SU-DHL-6 (cell line): ENCODE data around the gene PROCR.

Experiments
- H2AFZ ChIP-seq: fragments of 200-600 bp; sonication (generic); 2 replicates; pipeline ENCODE4 v1.6.1; 2014; ENCODE audit warnings: low read depth, mild to moderate bottlenecking, moderate library complexity, mixed read lengths, antibody characterized with exemption, low read length; ENCODE audit not compliant: severe bottlenecking
- H3F3A ChIP-seq: fragments of 200-600 bp; shearing (Covaris generic); 2 replicates; pipeline ENCODE4 v1.6.0; 2016; ENCODE audit warnings: antibody characterized with exemption, mild to moderate bottlenecking; ENCODE audit not compliant: insufficient read depth
- H3K27ac ChIP-seq: fragments of 200-600 bp; sonication (generic); 2 replicates; pipeline ENCODE4 v1.5.1; 2016; ENCODE audit warnings: low read depth, mild to moderate bottlenecking, low read length, moderate library complexity, mixed read lengths
- H3K27me3 ChIP-seq: fragments of 200-600 bp; sonication (generic), shearing (Covaris generic); 2 replicates; pipeline ENCODE4 v1.6.0; 2014; ENCODE audit warnings: mild to moderate bottlenecking, low read length
- H3K36me3 ChIP-seq: fragments of 200-600 bp; sonication (generic); 2 replicates; pipeline ENCODE4 v1.6.1; 2014; ENCODE audit warnings: mild to moderate bottlenecking, low read length, mixed read lengths
- H3K4me2 ChIP-seq: fragments of 300-600, 200-600 bp; shearing (Covaris generic), sonication (generic); 2 replicates; pipeline ENCODE4 v1.6.0; 2014; ENCODE audit warnings: low read length, low read depth, mild to moderate bottlenecking; ENCODE audit not compliant: poor library complexity, severe bottlenecking
- H3K4me3 ChIP-seq: fragments of 200-600 bp; sonication (generic); 2 replicates; pipeline ENCODE4 v1.5.1; 2014; ENCODE audit warnings: antibody characterized with exemption, low read length, mild to moderate bottlenecking, mixed read lengths; ENCODE audit not compliant: insufficient read depth, poor library complexity, severe bottlenecking
- H3K79me2 ChIP-seq: fragments of 200-600 bp; sonication (generic); 2 replicates; pipeline ENCODE4 v1.6.1; 2014; ENCODE audit warnings: mild to moderate bottlenecking, low read length, moderate library complexity; ENCODE audit not compliant: insufficient read depth
- H3K9ac ChIP-seq: fragments of 200-600 bp; sonication (generic); 2 replicates; pipeline ENCODE4 v1.7.0; 2014; ENCODE audit warnings: mild to moderate bottlenecking, low read length
- H3K9me2 ChIP-seq: fragments of 200-600 bp; sonication (generic); replicated peaks from 2 replicates; pipeline ENCODE4 v1.6.1; 2014; ENCODE audit warnings: low read length; ENCODE audit not compliant: insufficient read depth
- H3K9me3 ChIP-seq: fragments of 200-600 bp; sonication (generic); 2 replicates; pipeline ENCODE4 v1.6.1; 2014; ENCODE audit warnings: low read length, mixed read lengths; ENCODE audit not compliant: insufficient read depth
- H4K20me1 ChIP-seq: fragments of 200-600 bp; sonication (generic); 2 replicates; pipeline ENCODE4 v1.6.1; 2014; ENCODE audit warnings: low read depth, mild to moderate bottlenecking, antibody characterized with exemption, low read length, moderate library complexity, mixed read lengths
- EZH2phosphoT487 ChIP-seq: fragments of 200-600 bp; sonication (generic), shearing (Covaris generic); conservative IDR thresholded peaks from 2 replicates; pipeline ENCODE4 v1.6.1; 2018; ENCODE audit warnings: mild to moderate bottlenecking, antibody characterized with exemption, low read length, moderate library complexity, mixed read lengths
- TF ChIP-seq, protein P1 (sequence below): fragments of 200-600 bp; sonication (generic); IDR thresholded peaks from one replicate; pipeline ENCODE4 v1.5.1; 2017; ENCODE audit warnings: antibody characterized with exemption, mild to moderate bottlenecking, low read length, moderate library complexity; ENCODE audit not compliant: insufficient read depth, poor library complexity, severe bottlenecking

PROCR gene

DNA sequence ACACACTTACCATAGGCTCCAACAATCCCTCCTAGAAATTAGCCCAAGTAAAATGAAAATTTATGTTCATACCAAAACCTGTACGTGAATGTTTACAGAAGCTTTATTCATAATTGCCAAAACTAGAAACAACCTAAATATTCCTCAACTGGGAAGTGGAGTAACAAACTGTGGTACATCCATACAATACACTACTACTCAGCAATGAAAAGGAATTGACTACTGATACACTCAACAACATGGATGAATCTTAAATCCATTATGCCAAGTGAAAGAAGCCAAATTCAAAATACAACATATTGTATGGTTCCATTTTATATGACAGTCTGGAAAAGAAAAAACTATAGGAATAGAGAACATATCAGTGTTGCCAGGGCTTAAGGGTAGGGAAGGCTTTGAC, 34.9 kb downstream of the PROCR start:
- H3K36me3 ChIP-seq: no peaks in the 10 kb centered on the region
- H3K27me3 ChIP-seq: no peaks in the 10 kb centered on the region
- no peaks in the 10 kb centered on the region for H3K9me2 ChIP-seq
- H3K27ac ChIP-seq: no peak overlapping the region
- H3K4me2 ChIP-seq: no peak overlapping the region
- H2AFZ ChIP-seq: no peak overlapping the region
- no peak overlapping the region for H3K9ac ChIP-seq
- H3F3A ChIP-seq: no peaks in the 10 kb centered on the region
- no peaks in the 10 kb centered on the region for H4K20me1 ChIP-seq
- no peak overlapping the region for H3K4me3 ChIP-seq
- no peaks in the 10 kb centered on the region for H3K9me3 ChIP-seq
- no peak for TF ChIP-seq EZH2phosphoT487
- TF ChIP-seq, protein P1, sequence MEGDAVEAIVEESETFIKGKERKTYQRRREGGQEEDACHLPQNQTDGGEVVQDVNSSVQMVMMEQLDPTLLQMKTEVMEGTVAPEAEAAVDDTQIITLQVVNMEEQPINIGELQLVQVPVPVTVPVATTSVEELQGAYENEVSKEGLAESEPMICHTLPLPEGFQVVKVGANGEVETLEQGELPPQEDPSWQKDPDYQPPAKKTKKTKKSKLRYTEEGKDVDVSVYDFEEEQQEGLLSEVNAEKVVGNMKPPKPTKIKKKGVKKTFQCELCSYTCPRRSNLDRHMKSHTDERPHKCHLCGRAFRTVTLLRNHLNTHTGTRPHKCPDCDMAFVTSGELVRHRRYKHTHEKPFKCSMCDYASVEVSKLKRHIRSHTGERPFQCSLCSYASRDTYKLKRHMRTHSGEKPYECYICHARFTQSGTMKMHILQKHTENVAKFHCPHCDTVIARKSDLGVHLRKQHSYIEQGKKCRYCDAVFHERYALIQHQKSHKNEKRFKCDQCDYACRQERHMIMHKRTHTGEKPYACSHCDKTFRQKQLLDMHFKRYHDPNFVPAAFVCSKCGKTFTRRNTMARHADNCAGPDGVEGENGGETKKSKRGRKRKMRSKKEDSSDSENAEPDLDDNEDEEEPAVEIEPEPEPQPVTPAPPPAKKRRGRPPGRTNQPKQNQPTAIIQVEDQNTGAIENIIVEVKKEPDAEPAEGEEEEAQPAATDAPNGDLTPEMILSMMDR: no peak
- H3K79me2 ChIP-seq: no peaks in the 10 kb centered on the region

DNA sequence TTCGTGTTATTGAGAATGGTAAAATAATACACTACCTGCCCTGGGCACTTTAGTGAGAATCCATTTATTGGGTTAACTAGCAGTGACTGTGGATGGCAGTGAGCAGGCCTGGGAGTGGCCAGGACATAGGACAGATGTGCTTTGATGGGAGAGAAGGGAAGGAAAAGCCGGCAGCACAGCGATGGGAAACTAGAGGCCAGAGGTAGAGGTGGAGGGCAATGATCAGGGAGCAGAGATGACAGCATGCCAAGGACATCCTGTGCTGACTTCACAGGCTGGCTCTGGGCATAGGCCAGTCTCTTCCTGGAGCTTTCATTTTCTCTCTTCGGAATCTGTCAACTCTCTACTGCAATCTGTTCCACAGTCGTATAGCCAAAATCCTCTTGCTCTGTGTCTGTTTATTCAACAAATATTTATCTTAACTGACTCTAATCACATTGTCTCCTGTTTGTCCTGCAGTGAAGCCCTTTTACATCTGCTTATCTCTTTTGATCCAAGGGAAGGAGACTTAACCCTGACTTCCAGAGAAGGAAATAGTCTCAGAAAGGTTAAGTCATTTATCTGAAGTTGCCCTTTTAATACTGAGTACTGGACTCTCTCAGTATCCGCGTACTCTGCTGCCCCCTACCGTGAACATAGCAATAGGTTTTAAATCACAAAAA, 36.2 kb downstream of the PROCR start:
- Histone ChIP-seq H3K36me3 (no peaks in the 10 kb centered on the region), H4K20me1 (no peaks in the 10 kb centered on the region), H3F3A (no peaks in the 10 kb centered on the region), H3K79me2 (no peaks in the 10 kb centered on the region), H3K9ac (no peak overlapping the region), H2AFZ (no peak overlapping the region), H3K27ac (no peak overlapping the region), H3K27me3 (no peaks in the 10 kb centered on the region), H3K9me3 (no peaks in the 10 kb centered on the region), H3K4me3 (no peak overlapping the region), H3K4me2 (no peak overlapping the region), H3K9me2 (no peaks in the 10 kb centered on the region)
- TF ChIP-seq, protein P1: peak; percentile 81
- TF ChIP-seq EZH2phosphoT487: no peak

DNA sequence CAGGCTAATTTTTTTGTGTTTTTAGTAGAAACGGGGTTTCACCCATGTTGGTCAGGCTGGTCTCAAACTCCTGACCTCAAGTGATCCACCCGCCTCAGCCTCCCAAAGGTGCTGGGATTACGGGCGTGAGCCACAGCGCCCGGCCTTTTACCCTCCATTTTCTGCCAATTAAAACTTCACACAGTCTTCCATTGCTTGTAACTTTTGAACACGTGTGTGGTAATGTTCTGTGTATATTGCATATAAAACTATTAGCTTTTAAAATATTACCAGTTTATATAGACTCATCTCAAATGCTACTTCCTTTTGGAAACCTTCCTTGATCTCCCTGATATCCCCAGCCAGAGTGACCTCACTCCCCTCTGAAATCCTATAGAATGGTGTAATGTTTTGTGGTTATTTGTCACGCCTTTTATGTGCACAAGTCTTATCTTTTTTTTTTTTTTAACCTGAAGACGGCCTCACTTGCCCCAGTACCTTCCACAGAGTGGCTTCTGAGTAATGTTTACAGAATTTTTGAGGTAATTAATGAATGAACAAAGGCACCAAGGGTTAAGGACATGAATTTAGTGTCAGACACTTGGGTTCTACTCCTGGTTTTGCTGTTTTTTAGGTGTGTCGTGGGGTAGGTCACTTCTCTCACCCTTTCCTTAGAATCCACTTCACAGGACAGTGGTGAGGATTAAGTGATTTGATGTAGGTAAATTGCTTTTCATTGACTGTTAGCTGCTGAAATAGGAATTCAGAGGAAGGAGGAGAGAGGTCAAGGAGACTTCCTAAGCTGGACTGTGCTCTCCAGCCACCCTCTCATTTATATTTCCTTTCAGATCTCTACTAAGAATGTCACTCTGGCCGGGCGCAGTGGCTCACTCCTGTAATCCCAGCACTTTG, 43.4 kb downstream of the PROCR start:
- H3F3A ChIP-seq: no peaks in the 10 kb centered on the region
- H4K20me1 ChIP-seq: 0 out of 2 replicates have a peak, but pooled peaks cover 3% of the 10 kb centered on the region
- no peak overlapping the region for H3K4me3 ChIP-seq
- H3K9me2 ChIP-seq: no peaks in the 10 kb centered on the region
- no peak overlapping the region for H3K9ac ChIP-seq
- no peaks in the 10 kb centered on the region for H3K36me3 ChIP-seq
- no peak overlapping the region for H3K4me2 ChIP-seq
- no peak overlapping the region for H2AFZ ChIP-seq
- H3K27me3 ChIP-seq: no peaks in the 10 kb centered on the region
- TF ChIP-seq, protein P1: no peak
- no peak for TF ChIP-seq EZH2phosphoT487
- no peaks in the 10 kb centered on the region for H3K79me2 ChIP-seq
- no peaks in the 10 kb centered on the region for H3K9me3 ChIP-seq
- H3K27ac ChIP-seq: no peak overlapping the region
